ENCODE data around the gene KRTAP5-2.

The KRTAP5-2 gene

DNA sequence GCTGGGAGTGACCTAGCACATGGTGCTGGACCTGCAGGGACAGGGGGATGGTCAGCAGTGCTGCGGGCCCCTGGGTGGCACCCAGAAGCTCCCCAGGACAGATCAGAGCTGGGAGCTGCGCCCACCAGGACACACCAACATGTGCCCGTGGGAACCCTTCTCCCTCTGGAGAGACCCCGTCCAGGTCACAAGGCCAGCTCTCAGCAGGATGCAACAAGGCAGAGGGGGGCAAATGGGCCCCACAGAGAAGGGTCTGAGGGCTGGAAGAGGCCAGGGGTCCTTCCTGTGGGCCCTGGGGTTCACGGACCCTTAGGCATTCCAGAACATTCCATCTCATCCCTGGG lies 32.2 kb downstream of the KRTAP5-2 start:
- H3K4me2 ChIP-seq (ENCODE audit: low read length), result no peak overlapping the region
- H3K4me1 ChIP-seq (ENCODE audit: insufficient read depth, low read length, severe bottlenecking), result no peaks in the 10 kb centered on the region
- H4K20me1 ChIP-seq (ENCODE audit: insufficient read depth, low read length), result no peaks in the 10 kb centered on the region
- peaks cover 15% of the 10 kb centered on the region; the same call in 1 of the 2 replicates for H3K27me3 ChIP-seq (ENCODE audit: insufficient read depth, low read length)
- H3K9ac ChIP-seq (ENCODE audit: low read length), result no peak overlapping the region
- H3K36me3 ChIP-seq (ENCODE audit: insufficient read depth, low read length), result no peaks in the 10 kb centered on the region
- H3K4me3 ChIP-seq (ENCODE audit: low read depth, low read length, poor library complexity, severe bottlenecking), result no peak overlapping the region
- H2AFZ ChIP-seq (ENCODE audit: low read length), result no peak overlapping the region
- TF ChIP-seq CTCF (IDR thresholded peaks at IDR 0.05; ENCODE audit: low read length) (no peak), EZH2 (IDR thresholded peaks at IDR 0.05; ENCODE audit: borderline replicate concordance, low read length) (no peak)
- no peaks in the 10 kb centered on the region for H3K9me2 ChIP-seq (ENCODE audit: low read depth, low read length)
- H3K27ac ChIP-seq (ENCODE audit: low read depth, low read length, poor library complexity, severe bottlenecking), result no peak overlapping the region
- H3K9me3 ChIP-seq (ENCODE audit: low read length), result no peaks in the 10 kb centered on the region
- H3K79me2 ChIP-seq (ENCODE audit: insufficient read depth, low read length), result no peaks in the 10 kb centered on the region
- H3F3A ChIP-seq (ENCODE audit: insufficient read depth, low read length), result no peaks in the 10 kb centered on the region

DNA sequence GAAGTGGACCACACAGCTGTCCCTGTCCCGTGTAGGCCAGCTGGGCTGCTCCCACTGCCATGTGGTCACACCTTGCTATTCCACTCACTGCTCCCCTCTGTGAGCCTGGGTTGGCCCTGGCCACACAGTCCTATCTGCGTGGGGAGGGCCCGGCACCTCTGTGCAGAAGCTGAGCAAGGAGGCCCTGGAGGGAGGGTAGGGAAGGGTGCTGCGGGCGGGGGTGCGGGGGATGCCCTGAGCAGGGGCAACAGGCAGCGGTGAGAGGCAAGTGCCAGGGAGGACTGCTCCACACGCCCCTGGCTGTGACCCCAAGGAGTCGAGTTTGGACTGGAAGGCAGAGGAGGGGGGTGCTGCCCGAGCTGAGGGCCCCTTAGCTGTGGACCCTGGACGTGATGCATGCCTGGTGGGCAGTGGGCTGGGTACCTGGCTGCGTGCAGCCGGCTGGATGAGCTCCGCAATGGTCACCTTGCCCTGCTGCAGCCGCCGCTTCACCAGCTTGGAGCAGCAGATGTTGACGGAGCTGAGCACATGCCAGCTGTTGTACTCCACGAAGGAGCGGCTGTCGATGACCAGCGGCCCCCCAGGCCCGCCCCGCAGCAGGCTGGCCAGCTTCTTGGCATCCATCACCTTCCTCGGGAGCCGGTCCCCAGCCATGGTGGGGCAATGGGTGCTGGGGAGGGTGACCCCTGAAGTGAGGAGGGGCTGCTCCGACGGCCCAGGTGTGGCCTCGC lies 32.8 kb downstream of the KRTAP5-2 start:
- no peaks in the 10 kb centered on the region for H4K20me1 ChIP-seq (ENCODE audit: insufficient read depth, low read length)

DNA sequence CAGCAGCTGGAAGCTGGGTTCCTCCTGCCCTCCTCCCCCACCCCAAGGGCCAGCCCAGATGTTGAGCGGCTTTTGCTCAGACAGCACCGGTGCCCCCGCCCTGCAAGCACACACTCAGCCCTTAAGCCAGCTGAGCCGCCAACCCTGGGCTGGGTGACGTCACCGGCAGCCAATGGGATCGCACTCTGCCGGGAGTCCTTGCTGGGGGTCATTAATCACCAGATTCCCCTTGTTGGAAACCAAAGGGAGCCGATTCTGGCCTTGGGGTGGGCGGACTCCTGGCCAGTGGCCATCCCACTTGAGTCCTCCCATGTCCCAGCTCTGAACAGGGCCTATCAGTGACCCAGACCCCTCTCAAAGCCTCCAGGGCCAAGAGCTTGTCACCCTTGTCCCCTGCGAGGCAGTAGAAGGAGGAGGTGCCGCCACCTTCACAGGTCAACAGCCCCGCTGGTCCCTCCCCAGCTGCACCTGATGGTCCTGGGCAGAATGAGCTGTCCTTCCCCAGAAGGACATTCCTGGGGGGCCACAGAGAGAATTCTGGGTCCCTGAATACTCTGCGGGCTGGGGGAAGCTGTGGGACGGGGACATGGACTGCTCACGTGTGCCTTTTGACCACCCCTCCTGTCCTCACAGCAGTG lies 33.4 kb downstream of the KRTAP5-2 start:
- Histone ChIP-seq H2AFZ (ENCODE audit: low read length) (no peak overlapping the region), H3F3A (ENCODE audit: insufficient read depth, low read length) (no peaks in the 10 kb centered on the region), H4K20me1 (ENCODE audit: insufficient read depth, low read length) (no peaks in the 10 kb centered on the region), H3K4me2 (ENCODE audit: low read length) (no peak overlapping the region), H3K36me3 (ENCODE audit: insufficient read depth, low read length) (no peaks in the 10 kb centered on the region), H3K9ac (ENCODE audit: low read length) (no peak overlapping the region), H3K4me1 (ENCODE audit: insufficient read depth, low read length, severe bottlenecking) (no peaks in the 10 kb centered on the region), H3K9me3 (ENCODE audit: low read length) (no peaks in the 10 kb centered on the region), H3K27ac (ENCODE audit: low read depth, low read length, poor library complexity, severe bottlenecking) (no peak overlapping the region), H3K27me3 (ENCODE audit: insufficient read depth, low read length) (peaks cover 16% of the 10 kb centered on the region; the same call in 1 of the 2 replicates), H3K4me3 (ENCODE audit: low read depth, low read length, poor library complexity, severe bottlenecking) (no peak overlapping the region), H3K79me2 (ENCODE audit: insufficient read depth, low read length) (no peaks in the 10 kb centered on the region), H3K9me2 (ENCODE audit: low read depth, low read length) (no peaks in the 10 kb centered on the region)
- TF ChIP-seq EZH2 (IDR thresholded peaks at IDR 0.05; ENCODE audit: borderline replicate concordance, low read length), result no peak
- no peak for TF ChIP-seq CTCF (IDR thresholded peaks at IDR 0.05; ENCODE audit: low read length)

More for the DNA sequence above, 32.8 kb downstream of the KRTAP5-2 start:
- H3F3A ChIP-seq (ENCODE audit: insufficient read depth, low read length), result no peaks in the 10 kb centered on the region
- H3K4me2 ChIP-seq (ENCODE audit: low read length), result no peak overlapping the region
- H3K79me2 ChIP-seq (ENCODE audit: insufficient read depth, low read length), result no peaks in the 10 kb centered on the region
- no peak overlapping the region for H3K4me3 ChIP-seq (ENCODE audit: low read depth, low read length, poor library complexity, severe bottlenecking)
- no peak overlapping the region for H2AFZ ChIP-seq (ENCODE audit: low read length)
- no peaks in the 10 kb centered on the region for H3K9me2 ChIP-seq (ENCODE audit: low read depth, low read length)
- H3K36me3 ChIP-seq (ENCODE audit: insufficient read depth, low read length), result no peaks in the 10 kb centered on the region
- no peak overlapping the region for H3K9ac ChIP-seq (ENCODE audit: low read length)
- peaks cover 15% of the 10 kb centered on the region; the same call in 1 of the 2 replicates for H3K27me3 ChIP-seq (ENCODE audit: insufficient read depth, low read length)
- TF ChIP-seq CTCF (IDR thresholded peaks at IDR 0.05; ENCODE audit: low read length) (no peak), EZH2 (IDR thresholded peaks at IDR 0.05; ENCODE audit: borderline replicate concordance, low read length) (no peak)
- no peaks in the 10 kb centered on the region for H3K4me1 ChIP-seq (ENCODE audit: insufficient read depth, low read length, severe bottlenecking)
- H3K9me3 ChIP-seq (ENCODE audit: low read length), result no peaks in the 10 kb centered on the region
- no peak overlapping the region for H3K27ac ChIP-seq (ENCODE audit: low read depth, low read length, poor library complexity, severe bottlenecking)

All from OCI-LY1 (cell line).